ENCODE measurements around the gene ST8SIA6.

- TF ChIP-seq EZH2phosphoT487 (conservative IDR thresholded peaks at IDR 0.05; ENCODE audit: low read length) (no peak), CTCF (IDR thresholded peaks at IDR 0.05; ENCODE audit: insufficient read depth, low read length, poor library complexity, severe bottlenecking) (no peak)
These were observed 28.1 kb downstream of the ST8SIA6 start for GRCh38 chr10:17426263-17426750.

Data from SU-DHL-6 (cell line).